GM21360 (cell line): ENCODE data around the gene SLC22A9.

ENCODE experiments used
- ATAC-seq: cut with Tn5 transposase; IDR thresholded peaks from one replicate; pipeline ENCODE4 v1.9.1; 2021; ENCODE audit warnings: mild to moderate bottlenecking, moderate library complexity; ENCODE audit not compliant: unreplicated experiment

Gene SLC22A9

DNA sequence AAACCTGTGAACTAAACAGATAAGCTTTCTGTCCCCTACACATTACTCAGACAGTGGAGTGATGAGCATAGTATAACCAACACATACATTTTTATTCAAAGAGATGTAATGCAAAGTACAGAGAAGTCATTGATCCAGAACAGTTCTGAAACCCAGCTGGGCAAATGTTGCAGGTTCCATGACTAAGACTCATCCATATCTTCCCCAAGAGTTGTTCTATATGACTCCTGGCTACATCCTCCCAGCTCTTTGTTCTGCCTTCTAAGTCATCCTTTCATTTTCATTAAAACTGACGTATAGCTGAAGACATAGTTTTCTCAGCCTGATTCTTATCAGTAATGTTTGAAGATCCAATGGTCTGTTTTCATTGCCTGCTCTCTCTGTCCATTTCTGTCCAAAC, 74.1 kb downstream of the SLC22A9 start:
- ATAC-seq: no peak

DNA sequence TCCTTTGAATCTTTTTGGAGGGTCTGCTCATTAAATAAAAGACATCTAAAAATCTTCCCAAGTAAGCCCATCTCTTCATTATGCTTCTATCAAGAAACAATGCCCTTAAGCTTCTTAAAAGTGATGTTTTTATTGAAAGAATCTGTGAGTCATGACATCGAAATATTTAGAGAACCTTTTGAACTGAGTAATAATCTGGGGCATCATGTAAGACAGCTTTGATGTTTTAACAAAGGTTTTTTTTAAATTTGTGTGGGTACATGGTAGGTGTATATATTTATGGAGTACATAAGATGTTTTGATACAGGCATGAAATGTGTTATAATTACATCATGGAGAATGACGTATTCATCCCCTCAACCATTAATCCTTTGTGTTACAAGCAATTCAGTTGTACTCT, 74.6 kb downstream of the SLC22A9 start:
- ATAC-seq: no peak

DNA sequence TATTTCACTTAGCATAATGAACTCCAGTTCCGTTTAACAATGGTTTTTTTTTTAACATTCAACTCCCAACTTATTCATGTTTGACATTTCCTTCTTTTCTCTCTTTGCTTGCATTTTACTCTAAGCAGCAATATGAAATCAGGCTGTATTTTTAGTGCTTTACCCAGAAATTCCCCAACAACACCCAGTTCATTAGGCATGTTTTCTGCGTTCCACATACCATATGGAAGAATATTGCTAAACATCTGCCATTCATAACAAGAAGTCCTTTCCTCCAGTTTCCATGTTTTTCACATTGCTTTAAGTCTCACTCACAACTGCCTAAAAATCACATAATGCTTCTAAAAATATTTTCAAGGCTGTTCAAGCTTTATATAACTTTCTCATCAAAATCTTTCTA, 75.5 kb downstream of the SLC22A9 start:
- ATAC-seq: no peak

DNA sequence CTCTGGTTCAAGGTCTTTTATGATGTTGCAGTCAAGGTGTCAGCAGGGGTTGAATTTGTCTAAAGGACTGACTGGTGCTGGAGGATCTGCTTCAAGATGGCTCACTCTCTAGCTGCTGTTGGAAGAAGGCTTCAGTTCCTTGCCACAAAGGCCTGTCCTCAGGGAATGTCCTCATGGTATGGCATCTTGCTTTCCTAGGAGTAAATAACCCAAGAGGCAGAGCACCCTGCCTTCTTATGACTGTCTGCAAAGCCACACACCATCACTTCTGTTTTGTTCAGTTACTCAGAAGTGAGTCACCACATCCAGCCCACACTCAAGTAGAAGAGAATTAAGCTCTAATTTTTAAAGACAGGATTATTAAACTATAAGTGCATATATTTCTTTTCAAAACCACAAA, 76.1 kb downstream of the SLC22A9 start:
- no peak for ATAC-seq

DNA sequence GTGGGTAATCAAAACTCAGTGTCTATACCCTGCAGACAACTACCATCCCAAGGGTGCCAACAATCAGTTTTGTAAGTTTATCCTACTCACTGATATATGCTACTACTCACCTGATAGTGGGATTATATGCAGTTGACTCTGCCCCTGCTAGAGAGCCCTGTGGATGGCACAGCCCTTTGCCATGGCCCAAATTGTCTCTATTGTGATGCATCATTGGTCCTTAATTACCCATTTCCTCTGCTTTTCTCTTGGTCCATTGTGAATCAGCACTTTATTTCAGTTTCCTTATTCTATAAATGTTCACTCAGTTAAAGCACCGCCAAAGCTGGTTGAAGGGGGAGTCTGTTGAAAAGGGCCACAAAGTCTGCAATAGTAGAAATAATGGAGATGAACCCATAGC, 79.1 kb downstream of the SLC22A9 start:
- no peak for ATAC-seq

DNA sequence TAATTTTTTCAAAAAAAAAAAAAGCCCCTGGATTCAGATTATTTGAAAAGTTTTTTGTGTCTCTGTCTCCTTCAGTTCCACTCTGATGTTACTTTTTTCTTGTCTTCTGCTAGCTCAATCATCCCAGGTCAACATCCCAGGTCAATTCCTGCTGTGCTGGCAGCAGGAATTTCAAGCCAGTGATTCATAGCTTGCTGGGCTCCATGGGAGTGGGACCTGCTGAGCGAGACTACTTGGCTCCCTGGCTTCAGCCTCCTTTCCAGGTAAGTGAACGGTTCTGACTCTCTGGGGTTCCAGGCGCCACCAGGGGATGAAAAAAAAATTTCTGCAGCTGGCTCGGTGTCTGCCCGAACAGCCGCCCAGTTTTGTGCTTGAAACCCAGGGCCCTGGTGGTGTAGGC, 90.0 kb downstream of the SLC22A9 start:
- ATAC-seq: no peak
